Liver (tissue), 9 donors: ENCODE results near the gene TMEM273. TPM values are rescaled to one million over a fixed set of nuclear protein-coding genes. Genes with fewer than 3 reads are reported as not detected.

Experiments
- DNase-seq: peaks from one replicate; pipeline ENCODE4 v3.0.0-alpha.2; 2017; ENCODE audit warnings: low spot score
- H3K27ac ChIP-seq, 2 donors: one replicate each; pipeline ENCODE4 v1.7.0; 2013; ENCODE audit warnings: inconsistent platforms in 2 of 2, low read length in 2 of 2, control low read depth in 1 of 2, low read depth in 1 of 2, mild to moderate bottlenecking in 1 of 2
- H3K27me3 ChIP-seq, 4 donors: one replicate each; pipeline versions ENCODE4 v1.6.1 to v1.7.0; 2013; ENCODE audit warnings: low read length in 3 of 4, inconsistent platforms in 1 of 4, mild to moderate bottlenecking in 1 of 4, moderate library complexity in 1 of 4; ENCODE audit not compliant: control insufficient read depth in 4 of 4, insufficient read depth in 4 of 4
- H3K36me3 ChIP-seq, 4 donors: one replicate each; pipeline versions ENCODE4 v1.6.1 to v1.7.0; 2013; ENCODE audit warnings: low read length in 3 of 4, mild to moderate bottlenecking in 3 of 4, low read depth in 1 of 4, moderate library complexity in 1 of 4; ENCODE audit not compliant: control insufficient read depth in 4 of 4, insufficient read depth in 3 of 4
- H3K4me1 ChIP-seq, 4 donors: one replicate each; pipeline versions ENCODE4 v1.6.1 to v1.7.0; 2013; ENCODE audit warnings: low read length in 3 of 4, mild to moderate bottlenecking in 3 of 4, moderate library complexity in 1 of 4; ENCODE audit not compliant: control insufficient read depth in 4 of 4, insufficient read depth in 4 of 4
- H3K4me3 ChIP-seq, 3 donors: one replicate each; pipeline versions ENCODE4 v1.6.1 to v1.7.0; 2013; ENCODE audit warnings: low read length in 3 of 3, control low read depth in 1 of 3, low read depth in 1 of 3, mild to moderate bottlenecking in 1 of 3
- H3K9ac ChIP-seq, 2 donors: one replicate each; pipeline ENCODE4 v1.7.0; 2013; ENCODE audit warnings: low read length in 2 of 2, mild to moderate bottlenecking in 2 of 2, moderate library complexity in 2 of 2, control low read depth in 1 of 2, low read depth in 1 of 2
- H3K9me3 ChIP-seq, 4 donors: one replicate each; pipeline versions ENCODE4 v1.6.1 to v1.7.0; 2013; ENCODE audit warnings: low read length in 3 of 4; ENCODE audit not compliant: control insufficient read depth in 4 of 4
- EGR1 ChIP-seq, 2 donors: IDR thresholded peaks; 2 replicates each; pipeline ENCODE4 v1.6.1; 2016 to 2018; ENCODE audit warnings: antibody characterized with exemption in 2 of 2, low read depth in 2 of 2
- FOXA1 ChIP-seq: IDR thresholded peaks from 2 replicates; pipeline ENCODE4 v1.6.1; 2016; ENCODE audit warnings: antibody characterized with exemption
- FOXA2 ChIP-seq: IDR thresholded peaks from 2 replicates; pipeline ENCODE4 v1.6.1; 2016; ENCODE audit warnings: antibody characterized with exemption
- GABPA ChIP-seq, 2 donors: IDR thresholded peaks in 1 of 2; conservative IDR thresholded peaks in 1 of 2; 2 replicates each; pipeline ENCODE4 v1.6.1; 2016; ENCODE audit warnings: antibody characterized with exemption in 2 of 2, mild to moderate bottlenecking in 1 of 2, moderate library complexity in 1 of 2
- HNF4A ChIP-seq, 2 donors: conservative IDR thresholded peaks; 2 replicates each; pipeline ENCODE4 v1.6.1; 2016; ENCODE audit warnings: antibody characterized with exemption in 2 of 2, mild to moderate bottlenecking in 2 of 2
- HNF4G ChIP-seq: IDR thresholded peaks from 2 replicates; pipeline ENCODE4 v1.6.1; 2016; ENCODE audit warnings: antibody characterized with exemption
- JUND ChIP-seq, 2 donors: IDR thresholded peaks; 2 replicates each; pipeline ENCODE4 v1.6.1; 2016; ENCODE audit warnings: antibody characterized with exemption in 2 of 2
- NR2F2 ChIP-seq: IDR thresholded peaks from 2 replicates; pipeline ENCODE4 v1.6.1; 2016; ENCODE audit warnings: antibody characterized with exemption
- RAD21 ChIP-seq, 2 donors: IDR thresholded peaks; 2 replicates each; pipeline ENCODE4 v1.6.1; 2016; ENCODE audit warnings: antibody characterized with exemption in 2 of 2, mild to moderate bottlenecking in 2 of 2
- RXRA ChIP-seq, 2 donors: IDR thresholded peaks; 2 replicates each; pipeline ENCODE4 v1.6.1; 2017 to 2018; ENCODE audit warnings: antibody characterized with exemption in 2 of 2, mild to moderate bottlenecking in 1 of 2
- SP1 ChIP-seq: IDR thresholded peaks from 2 replicates; pipeline ENCODE4 v1.6.1; 2018; ENCODE audit warnings: antibody characterized with exemption, mild to moderate bottlenecking
- TAF1 ChIP-seq: conservative IDR thresholded peaks from 2 replicates; pipeline ENCODE4 v1.6.1; 2016; ENCODE audit warnings: antibody characterized with exemption, mild to moderate bottlenecking
- YY1 ChIP-seq: IDR thresholded peaks from 2 replicates; pipeline ENCODE4 v1.6.1; 2016; ENCODE audit warnings: antibody characterized with exemption, mild to moderate bottlenecking
- WGBS: extraction: QIAGEN DNeasy Blood & Tissue Kit; methylation state at CpG from one replicate; pipeline ENCODE4 v1.1.7; 2013; 5-methylcytosine and 5-hydroxymethylcytosine counted together
- polyA plus RNA-seq, 2 donors: library from polyadenylated mRNA; stranded (reverse) in 1 of 2; unstranded in 1 of 2; fragments of 200-250 nt in 1 of 2; fragments of >200 nt in 1 of 2; fragmentation: Nextera tagmentation in 1 of 2; extraction: Ambion mirVana in 1 of 2; gene quantifications; one replicate each; pipeline versions ENCODE4 v1.2.1 to v1.2.3, GENCODE V29; 2013 to 2015
- total RNA-seq, 2 donors: library from RNA; depleted of rRNA; stranded (reverse); fragments of >200 nt; gene quantifications; one replicate each; pipeline ENCODE4 v1.2.3, GENCODE V29; 2014
- TF ChIP-seq, protein P1 (sequence below): IDR thresholded peaks from 2 replicates; pipeline ENCODE4 v1.6.1; 2016; ENCODE audit warnings: antibody characterized with exemption
- TF ChIP-seq, protein P2 (sequence below): IDR thresholded peaks from 2 replicates; pipeline ENCODE4 v1.6.1; 2016; ENCODE audit warnings: antibody characterized with exemption
- TF ChIP-seq, protein P3 (sequence below): IDR thresholded peaks from 2 replicates; pipeline ENCODE4 v1.6.1; 2016; ENCODE audit warnings: antibody characterized with exemption, mild to moderate bottlenecking
- TF ChIP-seq, protein P4 (sequence below): IDR thresholded peaks from 2 replicates; pipeline ENCODE4 v1.6.1; 2016; ENCODE audit warnings: antibody characterized with exemption
- TF ChIP-seq, protein P5 (sequence below): fragments of 150-350 bp; IDR thresholded peaks from 2 replicates; pipeline ENCODE4 v1.5.1; 2017; ENCODE audit warnings: improper control_type of control experiment, low read depth, low read length; ENCODE audit not compliant: missing input control
- donor health status: healthy.
- donor health status: healthy.
- donor health status: healthy.
- donor health status: healthy.
- donor health status: healthy.

TMEM273 gene
- total and polyA plus RNA-seq, 4 donors: 2.5 to 9.5 (median 4.5) TPM

DNA sequence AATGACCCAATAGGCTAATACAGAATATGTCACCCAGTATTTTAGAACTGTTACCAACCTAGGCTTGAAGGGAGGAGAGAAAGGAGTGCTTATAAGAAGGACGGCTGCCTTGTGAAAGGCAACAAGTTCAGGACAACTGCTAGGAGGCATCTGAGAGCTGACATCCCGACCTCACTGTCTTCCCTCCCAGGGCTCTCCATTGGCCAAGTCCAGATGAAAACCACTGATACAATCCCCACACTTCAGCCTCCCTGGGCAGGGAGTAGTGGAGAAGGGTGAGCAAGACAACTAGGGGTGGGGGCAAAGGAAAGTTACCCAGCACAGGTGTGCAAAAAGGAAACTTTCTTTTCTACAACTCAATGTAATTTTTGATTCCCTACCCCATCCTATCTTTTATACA is 29.5 kb upstream of the TMEM273 start:
- Histone ChIP-seq H3K36me3 (no peaks in the 10 kb centered on the region), H3K4me3 (no peak overlapping the region), H3K4me1 (no peaks in the 10 kb centered on the region), H3K27ac (no peak overlapping the region), H3K27me3 (no peaks in the 10 kb centered on the region), H3K9ac (no peak overlapping the region), H3K9me3 (no peaks in the 10 kb centered on the region)
- TF ChIP-seq, protein P1, sequence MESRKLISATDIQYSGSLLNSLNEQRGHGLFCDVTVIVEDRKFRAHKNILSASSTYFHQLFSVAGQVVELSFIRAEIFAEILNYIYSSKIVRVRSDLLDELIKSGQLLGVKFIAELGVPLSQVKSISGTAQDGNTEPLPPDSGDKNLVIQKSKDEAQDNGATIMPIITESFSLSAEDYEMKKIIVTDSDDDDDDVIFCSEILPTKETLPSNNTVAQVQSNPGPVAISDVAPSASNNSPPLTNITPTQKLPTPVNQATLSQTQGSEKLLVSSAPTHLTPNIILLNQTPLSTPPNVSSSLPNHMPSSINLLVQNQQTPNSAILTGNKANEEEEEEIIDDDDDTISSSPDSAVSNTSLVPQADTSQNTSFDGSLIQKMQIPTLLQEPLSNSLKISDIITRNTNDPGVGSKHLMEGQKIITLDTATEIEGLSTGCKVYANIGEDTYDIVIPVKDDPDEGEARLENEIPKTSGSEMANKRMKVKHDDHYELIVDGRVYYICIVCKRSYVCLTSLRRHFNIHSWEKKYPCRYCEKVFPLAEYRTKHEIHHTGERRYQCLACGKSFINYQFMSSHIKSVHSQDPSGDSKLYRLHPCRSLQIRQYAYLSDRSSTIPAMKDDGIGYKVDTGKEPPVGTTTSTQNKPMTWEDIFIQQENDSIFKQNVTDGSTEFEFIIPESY: no peak
- TF ChIP-seq RAD21 (IDR thresholded peaks at IDR 0.05): no peak
- TF ChIP-seq, protein P2, sequence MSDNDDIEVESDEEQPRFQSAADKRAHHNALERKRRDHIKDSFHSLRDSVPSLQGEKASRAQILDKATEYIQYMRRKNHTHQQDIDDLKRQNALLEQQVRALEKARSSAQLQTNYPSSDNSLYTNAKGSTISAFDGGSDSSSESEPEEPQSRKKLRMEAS: no peak
- TF ChIP-seq FOXA2: no peak
- no peak for TF ChIP-seq FOXA1
- TF ChIP-seq, protein P3, sequence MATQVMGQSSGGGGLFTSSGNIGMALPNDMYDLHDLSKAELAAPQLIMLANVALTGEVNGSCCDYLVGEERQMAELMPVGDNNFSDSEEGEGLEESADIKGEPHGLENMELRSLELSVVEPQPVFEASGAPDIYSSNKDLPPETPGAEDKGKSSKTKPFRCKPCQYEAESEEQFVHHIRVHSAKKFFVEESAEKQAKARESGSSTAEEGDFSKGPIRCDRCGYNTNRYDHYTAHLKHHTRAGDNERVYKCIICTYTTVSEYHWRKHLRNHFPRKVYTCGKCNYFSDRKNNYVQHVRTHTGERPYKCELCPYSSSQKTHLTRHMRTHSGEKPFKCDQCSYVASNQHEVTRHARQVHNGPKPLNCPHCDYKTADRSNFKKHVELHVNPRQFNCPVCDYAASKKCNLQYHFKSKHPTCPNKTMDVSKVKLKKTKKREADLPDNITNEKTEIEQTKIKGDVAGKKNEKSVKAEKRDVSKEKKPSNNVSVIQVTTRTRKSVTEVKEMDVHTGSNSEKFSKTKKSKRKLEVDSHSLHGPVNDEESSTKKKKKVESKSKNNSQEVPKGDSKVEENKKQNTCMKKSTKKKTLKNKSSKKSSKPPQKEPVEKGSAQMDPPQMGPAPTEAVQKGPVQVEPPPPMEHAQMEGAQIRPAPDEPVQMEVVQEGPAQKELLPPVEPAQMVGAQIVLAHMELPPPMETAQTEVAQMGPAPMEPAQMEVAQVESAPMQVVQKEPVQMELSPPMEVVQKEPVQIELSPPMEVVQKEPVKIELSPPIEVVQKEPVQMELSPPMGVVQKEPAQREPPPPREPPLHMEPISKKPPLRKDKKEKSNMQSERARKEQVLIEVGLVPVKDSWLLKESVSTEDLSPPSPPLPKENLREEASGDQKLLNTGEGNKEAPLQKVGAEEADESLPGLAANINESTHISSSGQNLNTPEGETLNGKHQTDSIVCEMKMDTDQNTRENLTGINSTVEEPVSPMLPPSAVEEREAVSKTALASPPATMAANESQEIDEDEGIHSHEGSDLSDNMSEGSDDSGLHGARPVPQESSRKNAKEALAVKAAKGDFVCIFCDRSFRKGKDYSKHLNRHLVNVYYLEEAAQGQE: no peak
- no peak for TF ChIP-seq SP1
- TF ChIP-seq RXRA (IDR thresholded peaks at IDR 0.05): no peak
- TF ChIP-seq EGR1 (IDR thresholded peaks at IDR 0.05; ENCODE audit: low read depth in 2 of 2): no peak
- TF ChIP-seq JUND (IDR thresholded peaks at IDR 0.05): no peak
- no peak for TF ChIP-seq HNF4G
- TF ChIP-seq TAF1: no peak
- TF ChIP-seq, protein P4, sequence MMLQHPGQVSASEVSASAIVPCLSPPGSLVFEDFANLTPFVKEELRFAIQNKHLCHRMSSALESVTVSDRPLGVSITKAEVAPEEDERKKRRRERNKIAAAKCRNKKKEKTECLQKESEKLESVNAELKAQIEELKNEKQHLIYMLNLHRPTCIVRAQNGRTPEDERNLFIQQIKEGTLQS: no peak
- no peak for TF ChIP-seq YY1
- TF ChIP-seq NR2F2: no peak
- no peak for TF ChIP-seq HNF4A (conservative IDR thresholded peaks at IDR 0.05)
- DNase-seq: no peak
- WGBS: 39% methylated on average over 2 of the region's 2 CpGs

DNA sequence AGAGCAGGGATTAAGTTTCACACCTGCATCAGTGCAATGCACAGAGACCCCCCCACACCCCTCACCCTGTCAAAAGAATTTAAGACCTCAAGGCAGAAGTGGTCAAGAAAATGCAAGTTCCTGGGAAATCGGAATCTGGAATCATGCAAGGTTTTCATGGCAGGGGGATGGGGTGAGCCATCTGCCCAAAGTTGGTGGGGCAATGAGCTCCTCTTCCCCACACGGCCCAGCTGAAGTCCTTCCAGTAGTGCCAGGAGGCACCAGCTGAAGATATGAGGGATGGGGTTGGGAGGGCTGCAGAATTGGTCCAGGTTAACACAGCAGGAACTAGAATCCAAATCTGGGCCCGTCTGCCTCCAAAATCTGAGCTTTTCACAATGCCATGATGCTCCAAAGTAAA is 25.0 kb upstream of the TMEM273 start:
- H3K27me3 ChIP-seq: no peaks in the 10 kb centered on the region
- no peak for DNase-seq
- no peaks in the 10 kb centered on the region for H3K4me1 ChIP-seq
- no peak overlapping the region for H3K4me3 ChIP-seq
- TF ChIP-seq YY1 (no peak), NR2F2 (no peak), HNF4A (conservative IDR thresholded peaks at IDR 0.05) (no peak), RXRA (IDR thresholded peaks at IDR 0.05) (no peak), FOXA1 (no peak), HNF4G (no peak), SP1 (no peak), GABPA (IDR thresholded peaks at IDR 0.05 in 1 of 2, conservative IDR thresholded peaks at IDR 0.05 in 1 of 2) (no peak), FOXA2 (no peak)
- TF ChIP-seq, protein P4: no peak
- TF ChIP-seq, protein P3: no peak
- TF ChIP-seq, protein P2: no peak
- TF ChIP-seq, protein P5, sequence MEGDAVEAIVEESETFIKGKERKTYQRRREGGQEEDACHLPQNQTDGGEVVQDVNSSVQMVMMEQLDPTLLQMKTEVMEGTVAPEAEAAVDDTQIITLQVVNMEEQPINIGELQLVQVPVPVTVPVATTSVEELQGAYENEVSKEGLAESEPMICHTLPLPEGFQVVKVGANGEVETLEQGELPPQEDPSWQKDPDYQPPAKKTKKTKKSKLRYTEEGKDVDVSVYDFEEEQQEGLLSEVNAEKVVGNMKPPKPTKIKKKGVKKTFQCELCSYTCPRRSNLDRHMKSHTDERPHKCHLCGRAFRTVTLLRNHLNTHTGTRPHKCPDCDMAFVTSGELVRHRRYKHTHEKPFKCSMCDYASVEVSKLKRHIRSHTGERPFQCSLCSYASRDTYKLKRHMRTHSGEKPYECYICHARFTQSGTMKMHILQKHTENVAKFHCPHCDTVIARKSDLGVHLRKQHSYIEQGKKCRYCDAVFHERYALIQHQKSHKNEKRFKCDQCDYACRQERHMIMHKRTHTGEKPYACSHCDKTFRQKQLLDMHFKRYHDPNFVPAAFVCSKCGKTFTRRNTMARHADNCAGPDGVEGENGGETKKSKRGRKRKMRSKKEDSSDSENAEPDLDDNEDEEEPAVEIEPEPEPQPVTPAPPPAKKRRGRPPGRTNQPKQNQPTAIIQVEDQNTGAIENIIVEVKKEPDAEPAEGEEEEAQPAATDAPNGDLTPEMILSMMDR: no peak
- no peaks in the 10 kb centered on the region for H3K9me3 ChIP-seq
- no peaks in the 10 kb centered on the region for H3K36me3 ChIP-seq
- no peak overlapping the region for H3K9ac ChIP-seq
- H3K27ac ChIP-seq: no peak overlapping the region
- 75% methylated on average over 3 of the region's 3 CpGs for WGBS
